Vagina (tissue), 2 donors: ENCODE measurements around the gene CEBPE. TPM values are rescaled to one million over a fixed set of nuclear protein-coding genes. Genes with fewer than 3 reads are reported as not detected.
A peak's percentile ranks its signal among the peaks of the same experiment; 100 is the strongest.

Experiments
- DNase-seq, 2 donors: peaks; one replicate each; pipeline ENCODE4 v3.0.0-alpha.2; 2017; ENCODE audit errors: extremely low spot score in 2 of 2
- H3K27ac ChIP-seq: fragments of 200-600 bp; sonication (generic); one replicate; pipeline ENCODE4 v1.5.1; 2019
- H3K27me3 ChIP-seq: fragments of 200-600 bp; sonication (generic); one replicate; pipeline ENCODE4 v1.5.1; 2019
- H3K36me3 ChIP-seq, 2 donors: fragments of 200-600 bp; sonication (generic); one replicate each; pipeline ENCODE4 v1.5.1; 2017 to 2019
- H3K4me1 ChIP-seq: fragments of 200-600 bp; sonication (generic); one replicate; pipeline ENCODE4 v1.5.1; 2019
- H3K4me3 ChIP-seq, 2 donors: fragments of 200-600 bp; sonication (generic); 1 replicate in 1 of 2; 2 replicates in 1 of 2; pipeline ENCODE4 v1.5.1; 2016 to 2019
- H3K9me3 ChIP-seq: fragments of 200-600 bp; sonication (generic); one replicate; pipeline ENCODE4 v1.5.1; 2019
- POLR2A ChIP-seq, 2 donors: fragments of 450-650 bp; IDR thresholded peaks; one replicate each; pipeline ENCODE4 v1.6.1; 2017; ENCODE audit warnings: antibody characterized with exemption in 2 of 2, mild to moderate bottlenecking in 2 of 2, moderate library complexity in 2 of 2
- POLR2AphosphoS5 ChIP-seq, 2 donors: sonication (generic); formaldehyde crosslinking; IDR thresholded peaks; one replicate each; pipeline ENCODE4 v1.9.0; 2017; ENCODE audit warnings: antibody characterized with exemption in 2 of 2, mild to moderate bottlenecking in 2 of 2, low read depth in 1 of 2; ENCODE audit not compliant: insufficient read depth in 1 of 2
- intact Hi-C: fragments of 100-400 bp; cut with DNase I; formaldehyde crosslinking; loops from one replicate; pipeline ENCODE4 v1.15.1; 2023
- total RNA-seq: library from RNA; depleted of rRNA; stranded (reverse); fragments of >200 nt; gene quantifications from one replicate; pipeline ENCODE4 v1.2.3, GENCODE V29; 2016
- TF ChIP-seq, protein P1 (sequence below), 3 experiments: fragments of 450-650 bp in 2 of 3; fragments of 200-600 bp in 1 of 3; sonication (generic) in 1 of 3; IDR thresholded peaks; one replicate each; pipeline ENCODE4 v1.5.1; 2017 to 2019; ENCODE audit warnings: antibody characterized with exemption in 3 of 3, mild to moderate bottlenecking in 2 of 3, moderate library complexity in 2 of 3

CEBPE gene
- total RNA-seq, 1 donor from 2014 or later = not detected

DNA sequence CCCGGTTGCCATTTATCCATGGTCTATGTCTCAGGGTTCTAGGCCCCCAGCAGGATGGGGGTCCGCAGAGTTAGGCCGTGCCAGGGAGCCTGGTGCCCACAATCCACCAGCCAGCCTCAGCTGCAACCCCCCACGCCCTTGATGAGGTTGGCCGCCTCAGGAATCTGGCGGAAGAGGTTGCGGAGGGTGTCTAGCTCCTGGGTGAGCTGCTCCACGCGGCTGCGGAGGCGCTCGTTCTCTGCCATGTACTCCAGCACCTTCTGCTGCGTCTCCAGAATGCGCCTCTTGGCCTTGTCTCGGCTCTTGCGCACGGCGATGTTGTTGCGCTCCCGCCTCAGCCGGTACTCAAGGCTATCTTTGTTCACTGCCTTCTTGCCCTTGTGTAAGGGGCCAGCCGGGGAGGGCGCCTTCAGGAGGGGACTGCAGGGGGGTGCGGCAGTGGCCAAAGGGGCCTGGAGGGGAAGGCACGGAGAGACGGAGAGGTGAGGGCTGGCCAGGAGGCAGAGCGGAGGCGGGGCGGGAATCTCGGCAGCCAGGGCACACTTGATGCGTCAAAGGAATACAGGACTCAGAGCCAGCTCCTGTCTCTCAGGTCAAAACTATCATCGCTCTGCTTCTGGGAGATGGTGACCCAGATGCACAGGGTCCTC lies 1.6 kb downstream of the CEBPE start:
- H3K4me3 ChIP-seq = no peak overlapping the region
- intact Hi-C loops = no loop called here
- H3K27ac ChIP-seq = no peak overlapping the region
- H3K27me3 ChIP-seq = no peaks in the 10 kb centered on the region
- TF ChIP-seq, protein P1, sequence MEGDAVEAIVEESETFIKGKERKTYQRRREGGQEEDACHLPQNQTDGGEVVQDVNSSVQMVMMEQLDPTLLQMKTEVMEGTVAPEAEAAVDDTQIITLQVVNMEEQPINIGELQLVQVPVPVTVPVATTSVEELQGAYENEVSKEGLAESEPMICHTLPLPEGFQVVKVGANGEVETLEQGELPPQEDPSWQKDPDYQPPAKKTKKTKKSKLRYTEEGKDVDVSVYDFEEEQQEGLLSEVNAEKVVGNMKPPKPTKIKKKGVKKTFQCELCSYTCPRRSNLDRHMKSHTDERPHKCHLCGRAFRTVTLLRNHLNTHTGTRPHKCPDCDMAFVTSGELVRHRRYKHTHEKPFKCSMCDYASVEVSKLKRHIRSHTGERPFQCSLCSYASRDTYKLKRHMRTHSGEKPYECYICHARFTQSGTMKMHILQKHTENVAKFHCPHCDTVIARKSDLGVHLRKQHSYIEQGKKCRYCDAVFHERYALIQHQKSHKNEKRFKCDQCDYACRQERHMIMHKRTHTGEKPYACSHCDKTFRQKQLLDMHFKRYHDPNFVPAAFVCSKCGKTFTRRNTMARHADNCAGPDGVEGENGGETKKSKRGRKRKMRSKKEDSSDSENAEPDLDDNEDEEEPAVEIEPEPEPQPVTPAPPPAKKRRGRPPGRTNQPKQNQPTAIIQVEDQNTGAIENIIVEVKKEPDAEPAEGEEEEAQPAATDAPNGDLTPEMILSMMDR (IDR thresholded peaks at IDR 0.05) = no peak
- TF ChIP-seq POLR2A (IDR thresholded peaks at IDR 0.05) (no peak), POLR2AphosphoS5 (IDR thresholded peaks at IDR 0.05; ENCODE audit: insufficient read depth in 1 of 2, low read depth in 1 of 2) (no peak)
- DNase-seq = no peak
- no peaks in the 10 kb centered on the region for H3K36me3 ChIP-seq
- no peaks in the 10 kb centered on the region for H3K9me3 ChIP-seq
- peaks cover 11% of the 10 kb centered on the region for H3K4me1 ChIP-seq

DNA sequence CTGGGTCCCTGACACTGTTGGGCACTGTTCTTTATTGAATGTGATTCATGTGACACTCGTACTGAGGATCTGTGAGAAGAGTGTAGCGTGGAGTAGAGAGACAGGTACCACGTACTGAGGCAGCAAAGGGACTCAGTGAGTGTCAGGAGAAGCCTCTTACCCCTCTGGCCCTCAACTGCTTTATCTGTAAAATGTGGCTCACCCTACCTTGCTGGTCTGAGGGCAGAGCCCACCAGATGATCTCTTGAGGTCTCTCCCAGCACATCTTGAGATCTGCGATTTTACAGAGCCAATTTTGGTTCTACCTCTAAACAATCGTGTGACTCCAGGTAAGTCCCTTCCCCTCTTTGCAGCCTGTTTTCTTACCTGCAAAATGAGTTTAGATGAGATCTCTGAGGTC lies 3.1 kb downstream of the CEBPE start:
- Histone ChIP-seq H3K4me3 (no peak overlapping the region), H3K9me3 (no peaks in the 10 kb centered on the region), H3K27ac (no peak overlapping the region), H3K36me3 (no peaks in the 10 kb centered on the region), H3K27me3 (no peaks in the 10 kb centered on the region), H3K4me1 (peaks cover under 1% of the 10 kb centered on the region)
- TF ChIP-seq, protein P1 (IDR thresholded peaks at IDR 0.05) = no peak
- TF ChIP-seq POLR2AphosphoS5 (IDR thresholded peaks at IDR 0.05; ENCODE audit: insufficient read depth in 1 of 2, low read depth in 1 of 2) (no peak), POLR2A (IDR thresholded peaks at IDR 0.05) (no peak)
- intact Hi-C loops = no loop called here
- no peak for DNase-seq

DNA sequence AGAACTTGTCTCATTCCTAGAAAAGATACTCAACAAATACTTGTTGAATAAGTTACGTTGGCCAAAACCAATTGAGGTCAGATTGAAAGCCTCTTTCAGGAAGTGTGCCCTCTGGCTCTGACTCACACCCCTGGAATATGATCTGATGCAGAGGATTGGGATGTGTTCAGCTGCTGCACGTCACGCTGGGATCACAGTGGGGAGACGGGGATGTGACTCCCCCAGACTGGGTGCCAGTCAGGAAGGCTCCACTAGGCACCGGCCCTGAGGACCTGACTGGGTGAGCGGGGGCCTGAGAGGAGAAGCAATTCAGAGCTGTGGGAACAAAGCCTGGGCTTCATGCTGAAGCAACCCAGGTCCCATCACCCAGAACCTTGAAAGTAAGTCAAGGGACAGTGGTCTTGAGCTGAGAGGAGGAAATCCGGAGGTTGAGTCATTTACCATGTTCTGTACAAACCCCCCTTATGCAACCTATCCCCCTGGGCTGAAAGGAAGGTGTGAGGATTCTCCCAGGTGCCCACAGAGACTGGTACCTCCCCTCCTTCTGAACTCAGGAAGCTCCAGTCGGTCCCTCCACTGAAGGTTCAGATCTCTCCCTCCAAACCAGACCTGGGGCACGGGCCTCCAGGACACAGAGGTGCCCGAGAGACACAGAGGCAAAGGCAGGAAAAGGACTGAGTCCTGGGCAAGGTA lies 3.9 kb downstream of the CEBPE start:
- intact Hi-C loops = no loop called here
- no peaks in the 10 kb centered on the region for H3K36me3 ChIP-seq
- no peak for DNase-seq
- no peaks in the 10 kb centered on the region for H3K9me3 ChIP-seq
- TF ChIP-seq POLR2AphosphoS5 (IDR thresholded peaks at IDR 0.05; ENCODE audit: insufficient read depth in 1 of 2, low read depth in 1 of 2) = peak in 1 of 2 donors; percentile 30
- no peak for TF ChIP-seq POLR2A (IDR thresholded peaks at IDR 0.05)
- TF ChIP-seq, protein P1 (IDR thresholded peaks at IDR 0.05) = no peak
- H3K4me1 ChIP-seq = no peaks in the 10 kb centered on the region
- H3K4me3 ChIP-seq = no peak overlapping the region
- H3K27ac ChIP-seq = no peak overlapping the region
- no peaks in the 10 kb centered on the region for H3K27me3 ChIP-seq

DNA sequence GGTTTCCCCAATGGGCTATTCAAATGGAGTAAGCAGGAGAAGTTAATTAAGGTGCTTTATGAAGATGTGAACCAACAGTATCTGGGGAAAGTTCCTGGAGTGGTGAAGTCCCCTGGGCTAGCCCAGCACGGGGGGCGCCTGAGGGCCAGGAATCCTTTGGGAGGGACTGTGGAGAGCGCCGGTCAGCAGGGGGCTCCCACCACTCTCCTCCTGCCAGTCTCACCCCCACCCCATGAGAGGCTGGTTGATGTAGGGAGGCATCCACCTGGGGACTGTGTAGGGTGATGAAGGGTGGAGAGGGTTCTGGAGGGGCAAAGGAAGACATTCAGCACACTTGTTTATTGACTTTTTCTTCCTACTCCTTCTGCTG lies 4.4 kb downstream of the CEBPE start:
- Histone ChIP-seq H3K36me3 (no peaks in the 10 kb centered on the region), H3K27me3 (no peaks in the 10 kb centered on the region), H3K27ac (no peak overlapping the region), H3K4me1 (no peaks in the 10 kb centered on the region), H3K4me3 (no peak overlapping the region), H3K9me3 (no peaks in the 10 kb centered on the region)
- no peak for DNase-seq
- intact Hi-C loops = no loop called here
- TF ChIP-seq POLR2AphosphoS5 (IDR thresholded peaks at IDR 0.05; ENCODE audit: insufficient read depth in 1 of 2, low read depth in 1 of 2) (no peak), POLR2A (IDR thresholded peaks at IDR 0.05) (no peak)
- TF ChIP-seq, protein P1 (IDR thresholded peaks at IDR 0.05) = no peak

DNA sequence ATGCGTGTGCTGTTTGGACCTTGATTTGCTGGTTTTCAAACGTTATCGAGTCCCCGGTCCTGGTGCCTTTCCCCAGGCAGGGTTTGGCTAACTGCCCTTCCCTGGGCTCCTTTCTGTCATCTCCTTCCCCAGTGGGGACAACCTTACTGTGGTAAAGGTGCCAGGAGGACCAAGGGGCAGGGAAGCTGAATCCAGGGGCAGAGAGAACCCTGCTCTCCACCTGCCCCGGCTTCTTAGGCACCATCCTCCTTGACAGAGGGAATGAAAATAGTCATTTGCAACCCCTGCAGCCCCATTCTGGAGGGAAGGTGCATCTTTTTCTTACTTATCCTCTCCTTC lies 5.0 kb downstream of the CEBPE start:
- no peaks in the 10 kb centered on the region for H3K4me1 ChIP-seq
- no peak for TF ChIP-seq POLR2A (IDR thresholded peaks at IDR 0.05)
- TF ChIP-seq POLR2AphosphoS5 (IDR thresholded peaks at IDR 0.05; ENCODE audit: insufficient read depth in 1 of 2, low read depth in 1 of 2) = no peak
- TF ChIP-seq, protein P1 (IDR thresholded peaks at IDR 0.05) = no peak
- H3K36me3 ChIP-seq = no peaks in the 10 kb centered on the region
- intact Hi-C loops = no loop called here
- H3K27me3 ChIP-seq = no peaks in the 10 kb centered on the region
- no peak for DNase-seq
- no peak overlapping the region for H3K27ac ChIP-seq
- no peak overlapping the region for H3K4me3 ChIP-seq
- no peaks in the 10 kb centered on the region for H3K9me3 ChIP-seq
